Neural progenitor cell (in vitro differentiated cells): ENCODE data around the gene CTSW.
"Not testable (repeated sequence)": the region's sequence is repeated elsewhere in the genome, so short reads cannot be mapped to it uniquely, and the experiment has no call there.

Experiments used
- CTCF ChIP-seq: fragments of 200-600 bp; sonication (generic); IDR thresholded peaks from 2 replicates; pipeline ENCODE4 v1.5.1; 2017; ENCODE audit warnings: antibody characterized with exemption, mild to moderate bottlenecking
- EZH2 ChIP-seq: fragments of 200-600 bp; sonication (generic); IDR thresholded peaks from 2 replicates; pipeline ENCODE4 v1.6.1; 2017; ENCODE audit warnings: antibody characterized with exemption, mild to moderate bottlenecking, moderate library complexity
- EZH2phosphoT487 ChIP-seq: fragments of 200-600 bp; sonication (generic); IDR thresholded peaks from 2 replicates; pipeline ENCODE4 v1.6.1; 2017; ENCODE audit warnings: antibody characterized with exemption

DNA sequence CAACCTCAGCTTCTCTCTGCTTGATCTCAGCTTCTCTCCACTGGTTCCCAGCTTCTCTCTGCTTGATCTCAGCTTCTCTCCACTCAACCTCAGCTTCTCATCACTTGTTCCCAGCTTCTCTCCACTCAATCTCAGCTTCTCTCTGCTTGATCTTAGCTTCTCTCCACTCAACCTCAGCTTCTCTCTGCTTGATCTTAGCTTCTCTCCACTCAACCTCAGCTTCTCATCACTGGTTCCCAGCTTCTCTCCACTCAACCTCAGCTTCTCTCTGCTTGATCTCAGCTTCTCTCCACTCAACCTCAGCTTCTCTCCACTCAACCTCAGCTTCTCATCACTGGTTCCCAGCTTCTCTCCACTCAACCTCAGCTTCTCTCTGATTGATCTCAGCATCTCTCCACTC is 47.4 kb upstream of the CTSW start:
- not testable (repeated sequence) for TF ChIP-seq CTCF, EZH2, EZH2phosphoT487
